CD4-positive, alpha-beta T cell (primary cell): Measurements from ENCODE around the gene TPP2. TPM values are rescaled to one million over a fixed set of nuclear protein-coding genes. Genes with fewer than 3 reads are reported as not detected.

ENCODE experiments used
- ATAC-seq: fragments of 200-7000 bp; cut with Tn5 transposase; one replicate; pipeline ENCODE4 v1.10.0; 2022; ENCODE audit warnings: mild to moderate bottlenecking; ENCODE audit not compliant: poor library complexity
- CTCF ChIA-PET: fragments of 350-600 bp; sonication (Branson Sonifier 250); formaldehyde crosslinking; loops from one replicate; lab custom pipeline; 2021; ENCODE audit warnings: antibody characterized with exemption, inconsistent platforms; lab: Charles Lee
- POLR2A ChIA-PET: fragments of 350-600 bp; sonication (Branson Sonifier 250); formaldehyde crosslinking; loops from one replicate; lab custom pipeline; 2021; ENCODE audit warnings: antibody characterized with exemption, inconsistent platforms; lab: Charles Lee
- DNase-seq, 14 experiments: peaks; one replicate each; pipeline ENCODE4 v3.0.0-alpha.2; 2013 to 2020; ENCODE audit warnings: mixed read lengths in 2 of 14
- H3K27ac ChIP-seq, 2 donors: one replicate each; pipeline versions ENCODE4 v1.5.1 to v1.7.0; 2013; ENCODE audit warnings: low read length in 2 of 2, low read depth in 1 of 2, mild to moderate bottlenecking in 1 of 2
- H3K27me3 ChIP-seq, 2 experiments: 1 replicate in 1 of 2; 2 replicates in 1 of 2; pipeline versions ENCODE4 v1.6.1 to v1.7.0; 2013; ENCODE audit warnings: low read length in 2 of 2, control low read depth in 1 of 2, mild to moderate bottlenecking in 1 of 2, moderate library complexity in 1 of 2; ENCODE audit not compliant: insufficient read depth in 2 of 2, control insufficient read depth in 1 of 2
- H3K36me3 ChIP-seq: one replicate; pipeline ENCODE4 v1.6.1; 2013; ENCODE audit warnings: low read length, control low read depth; ENCODE audit not compliant: insufficient read depth
- H3K4me1 ChIP-seq: one replicate; pipeline ENCODE4 v1.6.1; 2013; ENCODE audit warnings: low read length, control low read depth; ENCODE audit not compliant: insufficient read depth
- H3K4me3 ChIP-seq: one replicate; pipeline ENCODE4 v1.5.1; 2013; ENCODE audit warnings: mild to moderate bottlenecking, low read length, moderate library complexity
- H3K9me3 ChIP-seq, 2 experiments: 1 replicate in 1 of 2; 2 replicates in 1 of 2; pipeline versions ENCODE4 v1.6.1 to v1.7.0; 2013; ENCODE audit warnings: low read length in 2 of 2, mild to moderate bottlenecking in 2 of 2, control low read depth in 1 of 2, moderate library complexity in 1 of 2; ENCODE audit not compliant: control insufficient read depth in 1 of 2, insufficient read depth in 1 of 2
- H3K27ac Mint-ChIP-seq: one replicate; pipeline ENCODE4 v1.8.0; 2020; ENCODE audit warnings: mixed read lengths
- H3K27me3 Mint-ChIP-seq: one replicate; pipeline ENCODE4 v1.8.0; 2021; ENCODE audit warnings: mixed read lengths
- H3K36me3 Mint-ChIP-seq: one replicate; pipeline ENCODE4 v1.8.0; 2021; ENCODE audit warnings: low read depth, mixed read lengths
- H3K4me1 Mint-ChIP-seq: one replicate; pipeline ENCODE4 v1.8.0; 2021; ENCODE audit warnings: low read depth, mixed read lengths
- H3K4me3 Mint-ChIP-seq: one replicate; pipeline ENCODE4 v1.8.0; 2020; ENCODE audit warnings: mild to moderate bottlenecking, mixed read lengths
- H3K9me3 Mint-ChIP-seq: one replicate; pipeline ENCODE4 v1.8.0; 2020; ENCODE audit warnings: mixed read lengths
- CTCF ChIP-seq: fragments of 200-600 bp; IDR thresholded peaks from one replicate; pipeline ENCODE4 v1.8.0; 2022; ENCODE audit warnings: antibody characterized with exemption, mild to moderate bottlenecking
- intact Hi-C, 2 experiments: fragments of 100-400 bp; cut with DNase I in 1 of 2; cut with micrococcal nuclease in 1 of 2; formaldehyde crosslinking; loops; one replicate each; pipeline versions ENCODE4 v1.15.1 to v1.9.0; 2023 to 2025; cut with DNase I, micrococcal nuclease
- total RNA-seq, 174 experiments: library from RNA in 2 of 174; stranded (reverse) in 2 of 174; gene quantifications; one replicate each; pipeline ENCODE4 v1.2.3 and lab custom pipeline; 2021 to 2026

TPP2 gene
- total RNA-seq, 2 experiments from 2014 or later: 146 to 147 TPM

- Mint-ChIP-seq H3K4me1 (no peaks in the 10 kb centered on the region), H3K9me3 (no peaks in the 10 kb centered on the region), H3K27ac (no peak overlapping the region), H3K4me3 (no peak overlapping the region), H3K36me3 (no peaks in the 10 kb centered on the region), H3K27me3 (peaks cover 40% of the 10 kb centered on the region)
- intact Hi-C loops: no loop called here
- peaks cover 5 to 23% of the 10 kb centered on the region in 2 experiments for H3K27me3 ChIP-seq
- no peak for TF ChIP-seq CTCF
- no peak overlapping the region for H3K4me3 ChIP-seq
- no peak for DNase-seq
- H3K9me3 ChIP-seq: no peaks in the 10 kb centered on the region
- no peaks in the 10 kb centered on the region for H3K4me1 ChIP-seq
- H3K27ac ChIP-seq: no peak overlapping the region
- no peak for ATAC-seq
- POLR2A ChIA-PET: no interaction called here
- CTCF ChIA-PET: interaction anchor here (1.2 to 1.5 kb wide), 2 partner anchors 11 kb away, joined by 3 read pairs; no protein-coding TSS in a partner anchor
- H3K36me3 ChIP-seq: no peaks in the 10 kb centered on the region
Observed at GRCh38 chr13:102566513-102566912, 30.3 kb upstream of the TPP2 start.

GRCh38 chr13:102567857-102568256, 28.9 kb upstream of the TPP2 start:
- Mint-ChIP-seq H3K9me3 (no peaks in the 10 kb centered on the region), H3K4me3 (no peak overlapping the region), H3K27me3 (peaks cover 36% of the 10 kb centered on the region), H3K36me3 (no peaks in the 10 kb centered on the region), H3K27ac (no peak overlapping the region), H3K4me1 (no peaks in the 10 kb centered on the region)
- H3K36me3 ChIP-seq: no peaks in the 10 kb centered on the region
- POLR2A ChIA-PET: no interaction called here
- DNase-seq: no peak
- no peak overlapping the region for H3K4me3 ChIP-seq
- H3K9me3 ChIP-seq: no peaks in the 10 kb centered on the region
- CTCF ChIA-PET: interaction anchor here (1.5 kb wide), 1 partner anchor 12 kb away, joined by 3 read pairs; no protein-coding TSS in a partner anchor
- H3K27ac ChIP-seq: no peak overlapping the region
- no peak for TF ChIP-seq CTCF
- H3K4me1 ChIP-seq: no peaks in the 10 kb centered on the region
- intact Hi-C loops: no loop called here
- peaks cover 5 to 23% of the 10 kb centered on the region in 2 experiments for H3K27me3 ChIP-seq
- ATAC-seq: no peak

- POLR2A ChIA-PET: interaction anchor here (0.6 kb wide), 1 partner anchor 95 kb away, joined by 3 read pairs; no protein-coding TSS in a partner anchor
- CTCF ChIA-PET: interaction anchor here (1.4 kb wide), 1 partner anchor 14 kb away, joined by 3 read pairs; no protein-coding TSS in a partner anchor
- no peak for TF ChIP-seq CTCF
- H3K27me3 Mint-ChIP-seq: peaks cover 36% of the 10 kb centered on the region
- no peaks in the 10 kb centered on the region for H3K36me3 Mint-ChIP-seq
- H3K4me1 Mint-ChIP-seq: no peaks in the 10 kb centered on the region
- H3K4me3 ChIP-seq: no peak overlapping the region
- intact Hi-C loops: no loop called here
- H3K27me3 ChIP-seq: peaks cover 5 to 20% of the 10 kb centered on the region in 2 experiments
- no peak overlapping the region for H3K4me3 Mint-ChIP-seq
- ATAC-seq (no peak), DNase-seq (no peak)
- H3K36me3 ChIP-seq: no peaks in the 10 kb centered on the region
- no peak overlapping the region for H3K27ac Mint-ChIP-seq
- H3K9me3 Mint-ChIP-seq: no peaks in the 10 kb centered on the region
- no peaks in the 10 kb centered on the region for H3K4me1 ChIP-seq
- no peaks in the 10 kb centered on the region for H3K9me3 ChIP-seq
- H3K27ac ChIP-seq: no peak overlapping the region
Observed at GRCh38 chr13:102569488-102569887, 27.3 kb upstream of the TPP2 start.
